A204.1 (cell line): ENCODE results near the gene PIH1D1.
"Not testable (repeated sequence)": the region's sequence is repeated elsewhere in the genome, so short reads cannot be mapped to it uniquely, and the experiment has no call there.

Experiments
- FAIRE-seq: peaks from 2 replicates; lab custom pipeline; 2012; peaks lifted over from hg19 to GRCh38; lab: Jason Lieb, UNC

Gene PIH1D1

GRCh38 chr19:49481020-49481683 is 29.5 kb upstream of the PIH1D1 start:
- FAIRE-seq, result no peak

- FAIRE-seq, result no peak
Observed at GRCh38 chr19:49479975-49480628, 28.5 kb upstream of the PIH1D1 start.

GRCh38 chr19:49475995-49476880 is 24.6 kb upstream of the PIH1D1 start:
- FAIRE-seq, result no peak

- FAIRE-seq, result no peak
Observed at GRCh38 chr19:49475191-49475917, 23.7 kb upstream of the PIH1D1 start.

GRCh38 chr19:49474542-49474924 is 22.9 kb upstream of the PIH1D1 start:
- no peak for FAIRE-seq

GRCh38 chr19:49473868-49474541 is 22.4 kb upstream of the PIH1D1 start, which contains the start of gene FLT3LG:
Gene FLT3LG, plus strand, starts transcription at chr19:49474215. Its CDS starts 425 bp downstream, at chr19:49474640.
- FAIRE-seq, result no peak

- not testable (repeated sequence) for FAIRE-seq
Observed at GRCh38 chr19:49473501-49473867, 21.9 kb upstream of the PIH1D1 start.

- FAIRE-seq, result no peak
Observed at GRCh38 chr19:49472936-49473335, 21.3 kb upstream of the PIH1D1 start.

DNA sequence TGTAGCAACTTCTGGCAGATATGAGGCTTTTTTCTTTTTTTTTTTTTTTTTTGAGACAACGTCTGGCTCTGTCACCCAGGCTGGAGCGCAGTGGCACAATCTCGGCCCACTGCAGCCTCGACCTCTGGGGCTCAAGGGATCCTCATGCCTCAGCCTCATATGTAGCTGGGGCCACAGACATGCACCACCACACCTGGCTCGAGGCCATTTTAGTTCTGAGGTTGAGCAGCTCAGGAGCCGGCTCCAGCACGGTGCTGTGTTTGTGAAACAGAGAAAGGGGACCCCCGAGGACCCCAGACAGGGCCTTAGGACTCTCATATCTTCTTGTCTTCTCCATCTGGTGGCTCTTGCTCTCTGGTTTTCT is 19.0 kb upstream of the PIH1D1 start:
- FAIRE-seq, result no peak

GRCh38 chr19:49469828-49470614 is 18.4 kb upstream of the PIH1D1 start:
- FAIRE-seq, result no peak

DNA sequence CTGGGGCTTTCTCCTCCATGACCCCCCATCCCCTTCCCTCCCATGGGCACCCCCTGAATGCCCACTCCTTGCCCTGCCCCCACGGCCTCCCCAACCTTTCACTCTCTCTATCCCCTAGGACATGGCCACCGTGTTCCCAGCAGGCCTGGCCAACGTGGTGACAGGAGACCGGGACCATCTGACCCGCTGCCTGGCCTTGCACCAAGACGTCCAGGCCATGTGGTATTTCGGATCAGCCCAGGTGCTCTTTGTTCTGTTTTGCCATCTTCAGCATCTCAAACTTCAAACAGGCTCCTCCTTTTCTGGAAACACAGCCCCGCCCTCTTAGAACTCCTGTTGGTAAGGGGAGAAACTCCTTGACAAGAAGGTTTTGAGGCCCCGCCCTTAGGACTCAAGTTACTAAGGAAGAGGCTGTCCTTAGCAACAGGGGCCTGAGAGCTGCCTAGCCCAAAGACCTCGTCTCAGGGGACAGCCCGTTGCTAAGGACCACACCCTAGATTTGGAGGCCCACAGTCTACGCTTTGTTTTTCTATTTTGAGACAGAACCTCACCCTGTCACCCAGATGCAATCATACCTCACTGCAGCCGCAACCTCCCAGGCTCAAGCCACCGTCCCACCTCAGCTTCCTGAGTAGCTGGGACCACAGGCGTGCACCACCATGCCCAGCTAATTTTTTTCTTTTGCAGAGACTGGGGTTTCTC is 17.3 kb upstream of the PIH1D1 start:
- no peak for FAIRE-seq

DNA sequence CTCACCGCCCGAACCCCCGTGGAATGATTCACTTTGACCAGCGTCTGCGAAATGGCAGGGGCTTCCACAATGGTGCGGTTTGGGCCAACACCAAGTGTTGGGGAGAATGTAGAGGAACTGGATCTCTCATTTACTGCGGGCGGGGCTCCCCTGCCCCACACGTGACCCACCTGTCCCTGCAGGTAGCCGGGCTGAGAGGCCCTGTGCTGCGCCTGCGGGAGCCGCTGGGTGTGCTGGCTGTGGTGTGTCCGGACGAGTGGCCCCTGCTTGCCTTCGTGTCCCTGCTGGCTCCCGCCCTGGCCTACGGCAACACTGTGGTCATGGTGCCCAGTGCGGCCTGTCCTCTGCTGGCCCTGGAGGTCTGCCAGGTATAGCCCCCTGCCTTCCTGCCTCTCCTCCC is 16.6 kb upstream of the PIH1D1 start:
- FAIRE-seq, result no peak

- no peak for FAIRE-seq
Observed at GRCh38 chr19:49465371-49465770, 13.8 kb upstream of the PIH1D1 start.

- no peak for FAIRE-seq
Observed at GRCh38 chr19:49463960-49464740, 12.5 kb upstream of the PIH1D1 start.

DNA sequence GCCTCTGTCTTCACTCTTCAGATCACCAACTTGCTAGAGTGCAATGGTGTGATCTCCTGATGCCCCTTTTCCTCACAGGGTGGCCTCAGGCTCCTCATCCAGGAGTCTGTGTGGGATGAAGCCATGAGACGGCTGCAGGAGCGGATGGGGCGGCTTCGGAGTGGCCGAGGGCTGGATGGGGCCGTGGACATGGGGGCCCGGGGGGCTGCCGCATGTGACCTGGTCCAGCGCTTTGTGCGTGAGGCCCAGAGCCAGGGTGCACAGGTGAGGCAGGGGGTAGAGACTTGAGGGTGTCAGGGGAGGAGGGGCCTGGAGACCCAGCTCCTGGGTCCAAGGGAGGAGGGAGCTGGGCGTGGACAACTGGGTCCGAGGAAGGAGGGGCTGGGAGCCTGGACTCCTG is 10.9 kb upstream of the PIH1D1 start:
- FAIRE-seq, result no peak

DNA sequence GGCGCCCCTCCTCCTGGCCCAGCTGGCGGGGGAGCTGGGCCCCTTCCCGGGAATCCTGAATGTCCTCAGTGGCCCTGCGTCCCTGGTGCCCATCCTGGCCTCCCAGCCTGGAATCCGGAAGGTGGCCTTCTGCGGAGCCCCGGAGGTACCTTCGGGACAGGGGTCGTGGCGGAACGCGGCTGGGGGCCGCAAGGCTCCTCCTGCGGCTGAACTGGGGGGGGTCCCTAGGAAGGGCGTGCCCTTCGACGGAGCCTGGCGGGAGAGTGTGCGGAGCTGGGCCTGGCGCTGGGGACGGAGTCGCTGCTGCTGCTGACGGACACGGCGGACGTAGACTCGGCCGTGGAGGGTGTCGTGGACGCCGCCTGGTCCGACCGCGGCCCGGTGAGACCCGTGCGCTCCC is 10.0 kb upstream of the PIH1D1 start:
- FAIRE-seq, result no peak

DNA sequence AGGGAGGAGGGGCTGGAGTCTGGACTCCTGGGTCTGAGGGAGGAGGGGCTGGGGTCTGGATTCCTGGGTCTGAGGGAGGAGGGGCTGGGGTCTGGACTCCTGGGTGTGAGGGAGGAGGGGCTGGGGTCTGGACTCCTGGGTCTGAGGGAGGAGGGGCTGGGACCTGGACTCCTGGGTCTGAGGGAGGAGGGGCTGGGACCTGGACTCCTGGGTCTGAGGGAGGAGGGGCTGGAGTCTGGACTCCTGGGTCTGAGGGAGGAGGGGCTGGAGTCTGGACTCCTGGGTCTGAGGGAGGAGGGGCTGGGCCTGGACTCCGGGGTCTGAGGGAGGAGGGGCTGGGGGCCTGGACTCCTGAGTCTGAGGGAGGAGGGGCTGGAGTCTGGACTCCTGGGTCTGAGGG is 9.5 kb upstream of the PIH1D1 start:
- FAIRE-seq, result not testable (repeated sequence)

DNA sequence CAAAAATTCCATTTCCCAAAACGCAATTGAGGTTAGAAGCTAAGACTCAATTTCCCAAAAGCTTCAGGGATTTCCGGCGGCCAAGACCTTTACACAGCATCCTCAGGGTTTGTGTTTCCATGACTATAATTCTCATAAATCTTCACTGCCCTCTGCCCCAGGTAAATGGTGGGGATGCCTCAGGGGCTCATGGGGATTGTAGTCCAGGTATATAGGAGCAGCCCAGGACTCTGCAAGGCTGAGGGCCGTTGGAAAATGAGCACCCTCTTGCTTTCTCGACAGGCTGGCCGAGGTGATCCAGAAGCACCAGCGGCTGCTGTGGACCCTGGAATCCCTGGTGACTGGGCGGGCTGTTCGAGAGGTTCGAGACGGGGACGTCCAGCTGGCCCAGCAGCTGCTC is 7.8 kb upstream of the PIH1D1 start:
- no peak for FAIRE-seq

DNA sequence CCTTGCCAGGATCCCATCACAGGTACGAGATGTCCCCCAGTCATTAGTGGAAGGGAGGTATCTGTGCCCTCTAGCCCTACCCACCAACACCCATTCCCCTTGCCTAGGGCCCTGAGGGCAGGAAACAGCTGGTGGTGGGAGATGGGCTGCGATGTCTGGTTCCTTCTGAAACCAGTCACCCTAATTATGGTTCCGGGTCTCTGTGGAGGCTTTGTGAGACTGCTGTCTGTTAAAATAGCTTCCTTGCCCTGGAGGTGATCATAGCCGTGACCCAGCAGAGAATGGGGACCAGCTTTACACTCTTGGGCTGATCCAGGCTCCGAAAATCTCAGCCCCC is 6.9 kb upstream of the PIH1D1 start:
- FAIRE-seq, result no peak

GRCh38 chr19:49456326-49456725 is 4.7 kb upstream of the PIH1D1 start:
- no peak for FAIRE-seq
